ENCODE results near the gene HIVEP1. TPM values are rescaled to one million over a fixed set of nuclear protein-coding genes. Genes with fewer than 3 reads are reported as not detected.
A peak's percentile ranks its signal among the peaks of the same experiment; 100 is the strongest.

Gene HIVEP1
- polyA plus RNA-seq, 3 donors = 1.7 to 8.7 (median 2.7) TPM

GRCh38 chr6:12114055-12114503 lies 102.0 kb downstream of the HIVEP1 start:
- WGBS (ENCODE audit: insufficient coverage) = 100% methylated on average over 1 of the region's 6 CpGs
- Histone ChIP-seq H3K9ac (ENCODE audit: insufficient read depth, low read length, poor library complexity, severe bottlenecking) (no peak overlapping the region), H4K20me1 (ENCODE audit: insufficient read depth, low read length) (no peaks in the 10 kb centered on the region), H3K4me1 (ENCODE audit: control insufficient read depth in 1 of 2, insufficient read depth in 2 of 2, low read length in 2 of 2) (peaks cover 5 to 12% of the 10 kb centered on the region in 2 donors), H2AFZ (ENCODE audit: insufficient read depth, low read depth, low read length, poor library complexity, severe bottlenecking) (no peak overlapping the region), H3K4me2 (replicated peaks; ENCODE audit: extremely low read depth, low read length, poor library complexity, severe bottlenecking) (no peak overlapping the region), H3K4me3 (replicated peaks in 1 of 3; ENCODE audit: low read depth in 2 of 3, low read length in 3 of 3) (no peak overlapping the region), H3K27me3 (ENCODE audit: control insufficient read depth in 2 of 2, insufficient read depth in 2 of 2, low read length in 2 of 2) (no peaks in the 10 kb centered on the region), H3K36me3 (replicated peaks in 1 of 2; ENCODE audit: control insufficient read depth in 1 of 2, insufficient read depth in 2 of 2, low read length in 2 of 2) (peaks cover 2 to 14% of the 10 kb centered on the region in 2 donors), H3K27ac (ENCODE audit: low read depth in 1 of 2, low read length in 2 of 2) (no peak overlapping the region), H3K79me2 (ENCODE audit: insufficient read depth, low read length) (no peaks in the 10 kb centered on the region), H3K9me3 (replicated peaks in 1 of 2; ENCODE audit: control insufficient read depth in 1 of 2, insufficient read depth in 1 of 2, low read length in 2 of 2) (no peaks in the 10 kb centered on the region)
- intact Hi-C loops (cut with micrococcal nuclease) = no loop called here
- Mint-ChIP-seq H3K4me3 (no peak overlapping the region), H3K36me3 (peaks cover 14 to 15% of the 10 kb centered on the region in 2 donors), H3K9me3 (peaks cover 0 to 11% (median 2%) of the 10 kb centered on the region in 7 donors), H3K4me1 (peaks cover 29% of the 10 kb centered on the region), H3K27me3 (ENCODE audit: low read depth in 3 of 3) (no peaks in the 10 kb centered on the region), H3K27ac (peak overlapping the region in 4 of 7 donors; percentile 7 to 57 (median 29))
- DNase-seq = no peak
- TF ChIP-seq, protein P1, sequence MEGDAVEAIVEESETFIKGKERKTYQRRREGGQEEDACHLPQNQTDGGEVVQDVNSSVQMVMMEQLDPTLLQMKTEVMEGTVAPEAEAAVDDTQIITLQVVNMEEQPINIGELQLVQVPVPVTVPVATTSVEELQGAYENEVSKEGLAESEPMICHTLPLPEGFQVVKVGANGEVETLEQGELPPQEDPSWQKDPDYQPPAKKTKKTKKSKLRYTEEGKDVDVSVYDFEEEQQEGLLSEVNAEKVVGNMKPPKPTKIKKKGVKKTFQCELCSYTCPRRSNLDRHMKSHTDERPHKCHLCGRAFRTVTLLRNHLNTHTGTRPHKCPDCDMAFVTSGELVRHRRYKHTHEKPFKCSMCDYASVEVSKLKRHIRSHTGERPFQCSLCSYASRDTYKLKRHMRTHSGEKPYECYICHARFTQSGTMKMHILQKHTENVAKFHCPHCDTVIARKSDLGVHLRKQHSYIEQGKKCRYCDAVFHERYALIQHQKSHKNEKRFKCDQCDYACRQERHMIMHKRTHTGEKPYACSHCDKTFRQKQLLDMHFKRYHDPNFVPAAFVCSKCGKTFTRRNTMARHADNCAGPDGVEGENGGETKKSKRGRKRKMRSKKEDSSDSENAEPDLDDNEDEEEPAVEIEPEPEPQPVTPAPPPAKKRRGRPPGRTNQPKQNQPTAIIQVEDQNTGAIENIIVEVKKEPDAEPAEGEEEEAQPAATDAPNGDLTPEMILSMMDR (IDR thresholded peaks at IDR 0.05) = no peak

DNA sequence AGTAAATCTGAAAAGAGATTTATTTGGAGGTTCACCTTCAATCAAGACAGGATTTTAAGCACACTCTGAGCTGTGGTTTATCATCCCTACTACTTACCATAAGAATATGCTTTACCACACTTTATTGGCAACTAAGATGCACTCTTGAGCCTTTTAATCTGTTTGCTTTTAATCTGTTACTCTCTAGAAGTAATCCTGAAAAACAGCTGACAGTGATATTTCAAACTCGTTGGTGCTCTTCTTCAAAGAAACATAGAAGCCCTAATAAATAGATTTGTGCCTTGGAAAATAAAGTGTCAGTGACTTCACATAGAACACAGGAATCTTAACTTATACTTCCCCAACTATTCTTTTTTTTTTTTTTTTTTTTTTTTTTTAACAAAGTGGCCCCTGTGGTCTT lies 102.9 kb downstream of the HIVEP1 start:
- Histone ChIP-seq H3K27ac (ENCODE audit: low read depth in 1 of 2, low read length in 2 of 2) (no peak overlapping the region), H4K20me1 (ENCODE audit: insufficient read depth, low read length) (no peaks in the 10 kb centered on the region), H3K4me1 (ENCODE audit: control insufficient read depth in 1 of 2, insufficient read depth in 2 of 2, low read length in 2 of 2) (peaks cover 5 to 12% of the 10 kb centered on the region in 2 donors), H3K4me3 (replicated peaks in 1 of 3; ENCODE audit: low read depth in 2 of 3, low read length in 3 of 3) (no peak overlapping the region), H2AFZ (ENCODE audit: insufficient read depth, low read depth, low read length, poor library complexity, severe bottlenecking) (no peak overlapping the region), H3K79me2 (ENCODE audit: insufficient read depth, low read length) (no peaks in the 10 kb centered on the region), H3K9ac (ENCODE audit: insufficient read depth, low read length, poor library complexity, severe bottlenecking) (no peak overlapping the region), H3K36me3 (replicated peaks in 1 of 2; ENCODE audit: control insufficient read depth in 1 of 2, insufficient read depth in 2 of 2, low read length in 2 of 2) (peaks cover 0 to 8% of the 10 kb centered on the region in 2 donors), H3K4me2 (replicated peaks; ENCODE audit: extremely low read depth, low read length, poor library complexity, severe bottlenecking) (no peak overlapping the region), H3K9me3 (replicated peaks in 1 of 2; ENCODE audit: control insufficient read depth in 1 of 2, insufficient read depth in 1 of 2, low read length in 2 of 2) (no peaks in the 10 kb centered on the region), H3K27me3 (ENCODE audit: control insufficient read depth in 2 of 2, insufficient read depth in 2 of 2, low read length in 2 of 2) (no peaks in the 10 kb centered on the region)
- peaks cover 30% of the 10 kb centered on the region for H3K4me1 Mint-ChIP-seq
- TF ChIP-seq, protein P1 (IDR thresholded peaks at IDR 0.05) = no peak
- H3K4me3 Mint-ChIP-seq = no peak overlapping the region
- no peaks in the 10 kb centered on the region for H3K27me3 Mint-ChIP-seq (ENCODE audit: low read depth in 3 of 3)
- no peak overlapping the region for H3K27ac Mint-ChIP-seq
- peaks cover 10 to 11% of the 10 kb centered on the region in 2 donors for H3K36me3 Mint-ChIP-seq
- intact Hi-C loops (cut with micrococcal nuclease) = no loop called here
- WGBS (ENCODE audit: insufficient coverage) = no CpG with 5 or more reads among the region's 1 CpG
- peaks cover 0 to 11% (median 2%) of the 10 kb centered on the region in 7 donors for H3K9me3 Mint-ChIP-seq
- DNase-seq = no peak
